GM12892 (cell line): ENCODE results near the gene XAGE3.
"Not testable (repeated sequence)": the region's sequence is repeated elsewhere in the genome, so short reads cannot be mapped to it uniquely, and the experiment has no call there.

Source experiments
- POLR2A ChIP-seq: IDR thresholded peaks from 2 replicates; pipeline ENCODE4 v1.6.1; 2011; ENCODE audit warnings: low read depth, low read length, control low read depth
- TAF1 ChIP-seq: IDR thresholded peaks from 2 replicates; pipeline ENCODE4 v1.6.1; 2011; ENCODE audit warnings: low read depth, mild to moderate bottlenecking, control low read depth, low read length, borderline replicate concordance

DNA sequence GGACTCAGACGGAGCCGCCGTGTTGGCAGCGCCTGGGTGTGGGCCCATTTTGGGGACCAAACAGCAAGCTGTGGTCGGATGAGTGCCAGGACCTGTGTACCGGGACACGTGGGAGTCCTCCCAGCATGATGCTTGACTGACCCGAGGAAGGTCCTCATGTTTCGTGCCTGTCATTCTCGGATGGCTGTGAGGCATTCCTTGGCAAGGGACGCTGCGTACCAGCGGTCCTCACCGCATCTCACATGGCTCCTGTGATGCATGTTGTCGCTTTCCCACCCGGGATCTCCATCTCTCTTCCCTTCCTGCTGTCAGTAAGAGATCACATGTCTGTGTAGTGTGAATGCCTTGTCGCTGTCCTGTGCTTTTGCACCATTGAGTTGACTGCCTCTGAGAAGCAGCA, 40.0 kb upstream of the XAGE3 start:
- not testable (repeated sequence) for TF ChIP-seq POLR2A, TAF1
